Measurements from ENCODE around the gene ITGB3. TPM values are rescaled to one million over a fixed set of nuclear protein-coding genes. Genes with fewer than 3 reads are reported as not detected.

The ITGB3 gene
- total RNA-seq, 1 donor from 2014 or later: 4.1 TPM

- no peak for ATAC-seq (ENCODE audit: low read depth)
- no peak for DNase-seq
- Mint-ChIP-seq H3K4me1 (peaks cover 46% of the 10 kb centered on the region), H3K9me3 (peaks cover 6% of the 10 kb centered on the region), H3K36me3 (ENCODE audit: low read depth) (no peaks in the 10 kb centered on the region), H3K27me3 (no peaks in the 10 kb centered on the region), H3K27ac (no peak overlapping the region), H3K4me3 (no peak overlapping the region)
- ChIA-PET POLR2A (interaction anchor here (0.6 to 1.4 kb wide), 3 partner anchors 13 to 41 kb away, joined by 3 to 4 read pairs (median 4); no protein-coding TSS in a partner anchor), CTCF (interaction anchor here (2.4 kb wide), 1 partner anchor 42 kb away, joined by 7 read pairs; no protein-coding TSS in a partner anchor)
- TF ChIP-seq, protein P1, sequence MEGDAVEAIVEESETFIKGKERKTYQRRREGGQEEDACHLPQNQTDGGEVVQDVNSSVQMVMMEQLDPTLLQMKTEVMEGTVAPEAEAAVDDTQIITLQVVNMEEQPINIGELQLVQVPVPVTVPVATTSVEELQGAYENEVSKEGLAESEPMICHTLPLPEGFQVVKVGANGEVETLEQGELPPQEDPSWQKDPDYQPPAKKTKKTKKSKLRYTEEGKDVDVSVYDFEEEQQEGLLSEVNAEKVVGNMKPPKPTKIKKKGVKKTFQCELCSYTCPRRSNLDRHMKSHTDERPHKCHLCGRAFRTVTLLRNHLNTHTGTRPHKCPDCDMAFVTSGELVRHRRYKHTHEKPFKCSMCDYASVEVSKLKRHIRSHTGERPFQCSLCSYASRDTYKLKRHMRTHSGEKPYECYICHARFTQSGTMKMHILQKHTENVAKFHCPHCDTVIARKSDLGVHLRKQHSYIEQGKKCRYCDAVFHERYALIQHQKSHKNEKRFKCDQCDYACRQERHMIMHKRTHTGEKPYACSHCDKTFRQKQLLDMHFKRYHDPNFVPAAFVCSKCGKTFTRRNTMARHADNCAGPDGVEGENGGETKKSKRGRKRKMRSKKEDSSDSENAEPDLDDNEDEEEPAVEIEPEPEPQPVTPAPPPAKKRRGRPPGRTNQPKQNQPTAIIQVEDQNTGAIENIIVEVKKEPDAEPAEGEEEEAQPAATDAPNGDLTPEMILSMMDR (IDR thresholded peaks at IDR 0.05): no peak
- intact Hi-C loops (cut with micrococcal nuclease): no loop called here
Measured at GRCh38 chr17:47273245-47273644, 19.6 kb downstream of the ITGB3 start.

- TF ChIP-seq, protein P1 (IDR thresholded peaks at IDR 0.05): no peak
- DNase-seq: no peak
- no peak overlapping the region for H3K27ac Mint-ChIP-seq
- peaks cover 3% of the 10 kb centered on the region for H3K9me3 Mint-ChIP-seq
- ATAC-seq (ENCODE audit: low read depth): no peak
- no peak overlapping the region for H3K4me3 Mint-ChIP-seq
- intact Hi-C loops (cut with micrococcal nuclease): no loop called here
- ChIA-PET CTCF (interaction anchor here (2.4 kb wide), 1 partner anchor 41 kb away, joined by 7 read pairs; no protein-coding TSS in a partner anchor), POLR2A (interaction anchor here (0.6 to 2.1 kb wide), 4 partner anchors 12 to 364 kb away, joined by 3 to 6 read pairs (median 4); no protein-coding TSS in a partner anchor)
- no peaks in the 10 kb centered on the region for H3K27me3 Mint-ChIP-seq
- no peaks in the 10 kb centered on the region for H3K36me3 Mint-ChIP-seq (ENCODE audit: low read depth)
- peaks cover 58% of the 10 kb centered on the region for H3K4me1 Mint-ChIP-seq
Measured at GRCh38 chr17:47274319-47275069, 20.9 kb downstream of the ITGB3 start.

- ATAC-seq (ENCODE audit: low read depth): no peak
- H3K27ac Mint-ChIP-seq: no peak overlapping the region
- ChIA-PET POLR2A (interaction anchor here (0.6 to 2.1 kb wide), 4 partner anchors 11 to 363 kb away, joined by 3 to 6 read pairs (median 4); no protein-coding TSS in a partner anchor), CTCF (interaction anchor here (2.4 kb wide), 1 partner anchor 40 kb away, joined by 7 read pairs; no protein-coding TSS in a partner anchor)
- no peak for DNase-seq
- TF ChIP-seq, protein P1 (IDR thresholded peaks at IDR 0.05): no peak
- H3K9me3 Mint-ChIP-seq: no peaks in the 10 kb centered on the region
- H3K36me3 Mint-ChIP-seq (ENCODE audit: low read depth): no peaks in the 10 kb centered on the region
- H3K4me3 Mint-ChIP-seq: no peak overlapping the region
- no peaks in the 10 kb centered on the region for H3K27me3 Mint-ChIP-seq
- H3K4me1 Mint-ChIP-seq: peaks cover 68% of the 10 kb centered on the region
- intact Hi-C loops (cut with micrococcal nuclease): no loop called here
Measured at GRCh38 chr17:47275245-47275984, 21.8 kb downstream of the ITGB3 start.

DNA sequence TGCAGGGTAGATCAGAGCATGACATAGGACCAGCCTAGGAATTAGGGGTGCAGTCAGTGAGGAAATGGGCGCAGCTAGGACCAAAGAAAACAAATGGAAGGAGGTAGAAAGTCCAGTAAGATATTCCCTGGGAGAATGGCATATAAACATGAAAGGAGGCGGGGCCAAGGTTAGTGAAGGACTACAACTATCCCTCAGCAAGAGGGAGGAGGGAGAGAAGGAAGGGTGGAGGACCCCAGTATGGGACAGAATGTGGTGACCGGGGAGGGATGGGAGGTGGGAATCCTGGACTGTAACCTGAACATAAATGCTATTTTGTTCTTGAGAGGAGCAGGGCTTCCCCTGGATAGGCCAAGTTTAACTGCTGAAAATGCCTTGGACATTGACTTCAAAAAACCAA is 22.8 kb downstream of the ITGB3 start:
- ATAC-seq (ENCODE audit: low read depth) (no peak), DNase-seq (no peak)
- POLR2A ChIA-PET: interaction anchor here (0.6 to 2.1 kb wide), 3 partner anchors 10 to 78 kb away, joined by 3 to 5 read pairs (median 4); no protein-coding TSS in a partner anchor
- intact Hi-C loops (cut with micrococcal nuclease): no loop called here
- Mint-ChIP-seq H3K4me3 (no peak overlapping the region), H3K36me3 (ENCODE audit: low read depth) (no peaks in the 10 kb centered on the region), H3K27me3 (no peaks in the 10 kb centered on the region), H3K27ac (peak overlapping the region; percentile 6), H3K4me1 (peaks cover 72% of the 10 kb centered on the region), H3K9me3 (no peaks in the 10 kb centered on the region)
- CTCF ChIA-PET: no interaction called here
- TF ChIP-seq, protein P1 (IDR thresholded peaks at IDR 0.05): no peak

- peaks cover 76% of the 10 kb centered on the region for H3K4me1 Mint-ChIP-seq
- no peaks in the 10 kb centered on the region for H3K36me3 Mint-ChIP-seq (ENCODE audit: low read depth)
- ATAC-seq (ENCODE audit: low read depth) (no peak), DNase-seq (no peak)
- CTCF ChIA-PET: no interaction called here
- intact Hi-C loops (cut with micrococcal nuclease): no loop called here
- H3K4me3 Mint-ChIP-seq: no peak overlapping the region
- TF ChIP-seq, protein P1 (IDR thresholded peaks at IDR 0.05): no peak
- no peaks in the 10 kb centered on the region for H3K9me3 Mint-ChIP-seq
- no peaks in the 10 kb centered on the region for H3K27me3 Mint-ChIP-seq
- H3K27ac Mint-ChIP-seq: no peak overlapping the region
- POLR2A ChIA-PET: no interaction called here
Measured at GRCh38 chr17:47276868-47277267, 23.2 kb downstream of the ITGB3 start.

All from activated B cell treated with CpG ODN at 0.5 μM for 24 hours (primary cell).